ENCODE measurements around the gene SNTG2. TPM values are rescaled to one million over a fixed set of nuclear protein-coding genes. Genes with fewer than 3 reads are reported as not detected.

SNTG2 gene
- total RNA-seq, 1 experiment from 2014 or later = 20.5 TPM

DNA sequence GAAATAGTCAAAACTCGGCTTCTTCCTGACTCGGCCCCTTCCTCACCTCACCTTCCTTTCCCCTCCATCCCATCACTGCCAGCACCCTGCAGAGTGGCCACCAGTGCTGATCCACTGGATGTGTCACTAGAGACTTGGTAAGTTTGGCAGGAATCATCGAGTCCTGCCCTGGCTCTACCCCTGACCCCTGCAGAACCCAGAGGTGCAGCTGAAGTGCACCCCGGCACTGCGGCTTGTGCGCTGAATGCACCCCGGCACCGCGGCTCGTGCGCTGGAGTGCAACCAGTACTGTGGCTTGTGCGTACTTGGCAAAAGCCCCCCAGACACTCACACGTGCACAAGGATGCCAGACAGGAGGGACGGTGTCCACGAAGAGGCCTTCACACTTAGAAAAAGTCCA lies 206.5 kb downstream of the SNTG2 start:
- Mint-ChIP-seq H3K4me3 (no peak overlapping the region), H3K27ac (no peak overlapping the region), H3K9me3 (peaks cover 7% of the 10 kb centered on the region; the same call in 1 of the 2 replicates), H3K36me3 (peaks cover 14% of the 10 kb centered on the region), H3K27me3 (ENCODE audit: low read depth) (no peaks in the 10 kb centered on the region), H3K4me1 (no peaks in the 10 kb centered on the region)
- ChIA-PET POLR2A (no interaction called here), CTCF (no interaction called here)
- no peak for ATAC-seq
- TF ChIP-seq, protein P1, sequence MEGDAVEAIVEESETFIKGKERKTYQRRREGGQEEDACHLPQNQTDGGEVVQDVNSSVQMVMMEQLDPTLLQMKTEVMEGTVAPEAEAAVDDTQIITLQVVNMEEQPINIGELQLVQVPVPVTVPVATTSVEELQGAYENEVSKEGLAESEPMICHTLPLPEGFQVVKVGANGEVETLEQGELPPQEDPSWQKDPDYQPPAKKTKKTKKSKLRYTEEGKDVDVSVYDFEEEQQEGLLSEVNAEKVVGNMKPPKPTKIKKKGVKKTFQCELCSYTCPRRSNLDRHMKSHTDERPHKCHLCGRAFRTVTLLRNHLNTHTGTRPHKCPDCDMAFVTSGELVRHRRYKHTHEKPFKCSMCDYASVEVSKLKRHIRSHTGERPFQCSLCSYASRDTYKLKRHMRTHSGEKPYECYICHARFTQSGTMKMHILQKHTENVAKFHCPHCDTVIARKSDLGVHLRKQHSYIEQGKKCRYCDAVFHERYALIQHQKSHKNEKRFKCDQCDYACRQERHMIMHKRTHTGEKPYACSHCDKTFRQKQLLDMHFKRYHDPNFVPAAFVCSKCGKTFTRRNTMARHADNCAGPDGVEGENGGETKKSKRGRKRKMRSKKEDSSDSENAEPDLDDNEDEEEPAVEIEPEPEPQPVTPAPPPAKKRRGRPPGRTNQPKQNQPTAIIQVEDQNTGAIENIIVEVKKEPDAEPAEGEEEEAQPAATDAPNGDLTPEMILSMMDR (IDR thresholded peaks at IDR 0.05) = no peak
- TF ChIP-seq RELA (CRISPR knock-in tag; IDR thresholded peaks at IDR 0.05; ENCODE audit: borderline replicate concordance) = no peak
- DNase-seq (ENCODE audit: low spot score) = no peak

DNA sequence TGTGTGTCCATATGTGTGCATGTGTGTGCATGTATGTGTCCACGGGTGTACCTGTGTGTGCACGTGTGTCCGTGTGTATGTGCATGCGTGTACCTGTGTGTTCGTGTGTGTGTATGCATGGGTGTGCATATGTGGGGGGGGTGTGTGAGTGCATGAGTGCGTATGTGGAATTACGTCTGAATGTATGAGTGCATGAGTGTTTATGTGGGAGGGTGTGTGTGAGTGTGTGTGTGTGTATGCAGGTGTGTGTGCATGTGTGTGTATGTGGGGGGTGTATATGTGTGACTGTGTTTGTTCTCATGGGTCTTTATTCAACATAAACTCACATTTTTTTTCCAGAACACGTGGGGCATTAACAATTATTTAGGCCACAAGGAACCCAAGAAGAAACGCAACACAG lies 208.4 kb downstream of the SNTG2 start:
- Mint-ChIP-seq H3K9me3 (peaks cover 26% of the 10 kb centered on the region), H3K4me1 (no peaks in the 10 kb centered on the region), H3K4me3 (no peak overlapping the region), H3K27me3 (ENCODE audit: low read depth) (no peaks in the 10 kb centered on the region), H3K36me3 (peaks cover 33% of the 10 kb centered on the region), H3K27ac (no peak overlapping the region)
- ATAC-seq = no peak
- DNase-seq (ENCODE audit: low spot score) = no peak
- ChIA-PET CTCF (no interaction called here), POLR2A (no interaction called here)
- TF ChIP-seq, protein P2, sequence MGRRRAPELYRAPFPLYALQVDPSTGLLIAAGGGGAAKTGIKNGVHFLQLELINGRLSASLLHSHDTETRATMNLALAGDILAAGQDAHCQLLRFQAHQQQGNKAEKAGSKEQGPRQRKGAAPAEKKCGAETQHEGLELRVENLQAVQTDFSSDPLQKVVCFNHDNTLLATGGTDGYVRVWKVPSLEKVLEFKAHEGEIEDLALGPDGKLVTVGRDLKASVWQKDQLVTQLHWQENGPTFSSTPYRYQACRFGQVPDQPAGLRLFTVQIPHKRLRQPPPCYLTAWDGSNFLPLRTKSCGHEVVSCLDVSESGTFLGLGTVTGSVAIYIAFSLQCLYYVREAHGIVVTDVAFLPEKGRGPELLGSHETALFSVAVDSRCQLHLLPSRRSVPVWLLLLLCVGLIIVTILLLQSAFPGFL (CRISPR knock-in tag; IDR thresholded peaks at IDR 0.05; ENCODE audit: borderline replicate concordance) = no peak
- TF ChIP-seq CBFB (CRISPR knock-in tag; IDR thresholded peaks at IDR 0.05; ENCODE audit: low read depth) = no peak
- no peak for TF ChIP-seq ZNF219 (CRISPR knock-in tag; IDR thresholded peaks at IDR 0.05; ENCODE audit: borderline replicate concordance)
- TF ChIP-seq ATF1 (CRISPR knock-in tag; IDR thresholded peaks at IDR 0.05) = no peak
- TF ChIP-seq NR3C1 (CRISPR knock-in tag; conservative IDR thresholded peaks at IDR 0.05; ENCODE audit: low read depth) = no peak
- no peak for TF ChIP-seq AFF4 (CRISPR knock-in tag; IDR thresholded peaks at IDR 0.05; ENCODE audit: borderline replicate concordance)
- no peak for TF ChIP-seq USF1 (CRISPR knock-in tag; IDR thresholded peaks at IDR 0.05)
- TF ChIP-seq ZBTB43 (CRISPR knock-in tag; IDR thresholded peaks at IDR 0.05) = no peak
- TF ChIP-seq TCF7 (CRISPR knock-in tag; IDR thresholded peaks at IDR 0.05; ENCODE audit: low read depth) = no peak
- no peak for TF ChIP-seq JUN (CRISPR knock-in tag; IDR thresholded peaks at IDR 0.05)
- TF ChIP-seq HMGXB4 (CRISPR knock-in tag; IDR thresholded peaks at IDR 0.05) = no peak
- no peak for TF ChIP-seq ETV6 (CRISPR knock-in tag; IDR thresholded peaks at IDR 0.05)
- TF ChIP-seq, protein P3, sequence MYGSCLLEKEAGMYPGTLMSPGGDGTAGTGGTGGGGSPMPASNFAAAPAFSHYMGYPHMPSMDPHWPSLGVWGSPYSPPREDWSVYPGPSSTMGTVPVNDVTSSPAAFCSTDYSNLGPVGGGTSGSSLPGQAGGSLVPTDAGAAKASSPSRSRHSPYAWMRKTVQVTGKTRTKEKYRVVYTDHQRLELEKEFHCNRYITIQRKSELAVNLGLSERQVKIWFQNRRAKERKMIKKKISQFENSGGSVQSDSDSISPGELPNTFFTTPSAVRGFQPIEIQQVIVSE (CRISPR knock-in tag; IDR thresholded peaks at IDR 0.05; ENCODE audit: borderline replicate concordance) = no peak
- TF ChIP-seq, protein P4, sequence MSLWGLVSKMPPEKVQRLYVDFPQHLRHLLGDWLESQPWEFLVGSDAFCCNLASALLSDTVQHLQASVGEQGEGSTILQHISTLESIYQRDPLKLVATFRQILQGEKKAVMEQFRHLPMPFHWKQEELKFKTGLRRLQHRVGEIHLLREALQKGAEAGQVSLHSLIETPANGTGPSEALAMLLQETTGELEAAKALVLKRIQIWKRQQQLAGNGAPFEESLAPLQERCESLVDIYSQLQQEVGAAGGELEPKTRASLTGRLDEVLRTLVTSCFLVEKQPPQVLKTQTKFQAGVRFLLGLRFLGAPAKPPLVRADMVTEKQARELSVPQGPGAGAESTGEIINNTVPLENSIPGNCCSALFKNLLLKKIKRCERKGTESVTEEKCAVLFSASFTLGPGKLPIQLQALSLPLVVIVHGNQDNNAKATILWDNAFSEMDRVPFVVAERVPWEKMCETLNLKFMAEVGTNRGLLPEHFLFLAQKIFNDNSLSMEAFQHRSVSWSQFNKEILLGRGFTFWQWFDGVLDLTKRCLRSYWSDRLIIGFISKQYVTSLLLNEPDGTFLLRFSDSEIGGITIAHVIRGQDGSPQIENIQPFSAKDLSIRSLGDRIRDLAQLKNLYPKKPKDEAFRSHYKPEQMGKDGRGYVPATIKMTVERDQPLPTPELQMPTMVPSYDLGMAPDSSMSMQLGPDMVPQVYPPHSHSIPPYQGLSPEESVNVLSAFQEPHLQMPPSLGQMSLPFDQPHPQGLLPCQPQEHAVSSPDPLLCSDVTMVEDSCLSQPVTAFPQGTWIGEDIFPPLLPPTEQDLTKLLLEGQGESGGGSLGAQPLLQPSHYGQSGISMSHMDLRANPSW (CRISPR knock-in tag; conservative IDR thresholded peaks at IDR 0.05; ENCODE audit: low read depth) = no peak
- TF ChIP-seq, protein P5, sequence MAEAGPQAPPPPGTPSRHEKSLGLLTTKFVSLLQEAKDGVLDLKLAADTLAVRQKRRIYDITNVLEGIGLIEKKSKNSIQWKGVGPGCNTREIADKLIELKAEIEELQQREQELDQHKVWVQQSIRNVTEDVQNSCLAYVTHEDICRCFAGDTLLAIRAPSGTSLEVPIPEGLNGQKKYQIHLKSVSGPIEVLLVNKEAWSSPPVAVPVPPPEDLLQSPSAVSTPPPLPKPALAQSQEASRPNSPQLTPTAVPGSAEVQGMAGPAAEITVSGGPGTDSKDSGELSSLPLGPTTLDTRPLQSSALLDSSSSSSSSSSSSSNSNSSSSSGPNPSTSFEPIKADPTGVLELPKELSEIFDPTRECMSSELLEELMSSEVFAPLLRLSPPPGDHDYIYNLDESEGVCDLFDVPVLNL (CRISPR knock-in tag; IDR thresholded peaks at IDR 0.05; ENCODE audit: borderline replicate concordance, low read depth) = no peak
- no peak for TF ChIP-seq ZNF138 (CRISPR knock-in tag; conservative IDR thresholded peaks at IDR 0.05)
